Measurements from ENCODE around the gene TRPM5.

The TRPM5 gene

GRCh38 chr11:2402890-2403645 lies 41.2 kb downstream of the TRPM5 start:
- DNase-seq = no peak

- no peak for DNase-seq
Observed at GRCh38 chr11:2402106-2402505, 42.2 kb downstream of the TRPM5 start.

GRCh38 chr11:2401436-2401984 lies 42.8 kb downstream of the TRPM5 start:
- no peak for DNase-seq

- DNase-seq = no peak
Observed at GRCh38 chr11:2400762-2401435, 43.4 kb downstream of the TRPM5 start.

GRCh38 chr11:2400069-2400761 lies 44.1 kb downstream of the TRPM5 start, which contains the start of gene TSSC4:
TSSC4 (plus strand) TSS chr11:2400750; CDS start chr11:2402634, 1,884 bp downstream.
- peak; percentile 99 for DNase-seq

GRCh38 chr11:2399488-2400068 lies 44.7 kb downstream of the TRPM5 start:
- DNase-seq = peak; percentile 36

GRCh38 chr11:2398664-2399355 lies 45.5 kb downstream of the TRPM5 start:
- no peak for DNase-seq

- DNase-seq = no peak
Observed at GRCh38 chr11:2397005-2397404, 47.3 kb downstream of the TRPM5 start.

GRCh38 chr11:2396471-2396870 lies 47.8 kb downstream of the TRPM5 start:
- DNase-seq = no peak

GRCh38 chr11:2395856-2396255 lies 48.5 kb downstream of the TRPM5 start:
- DNase-seq = no peak

- no peak for DNase-seq
Observed at GRCh38 chr11:2395211-2395730, 49.0 kb downstream of the TRPM5 start.

GRCh38 chr11:2394818-2395105 lies 49.6 kb downstream of the TRPM5 start:
- no peak for DNase-seq

Data from stimulated activated CD4-positive, alpha-beta T cell treated with anti-CD3 and anti-CD28 coated beads, Interleukin-12 subunit alpha, Interleukin-12 subunit beta, amount 100 ng/mL, for 4 hours (primary cell).